CD4-positive, alpha-beta memory T cell (primary cell): ENCODE measurements around the gene RDH8. TPM values are rescaled to one million over a fixed set of nuclear protein-coding genes. Genes with fewer than 3 reads are reported as not detected.
A peak's percentile ranks its signal among the peaks of the same experiment; 100 is the strongest.

Experiments used
- CTCF ChIA-PET: fragments of 350-600 bp; sonication (Branson Sonifier 250); formaldehyde crosslinking; loops from one replicate; lab custom pipeline; 2021; ENCODE audit warnings: inconsistent platforms; ENCODE audit not compliant: partially characterized antibody; lab: Charles Lee
- POLR2A ChIA-PET: fragments of 350-600 bp; sonication (Branson Sonifier 250); formaldehyde crosslinking; loops from one replicate; lab custom pipeline; 2021; ENCODE audit not compliant: partially characterized antibody; lab: Charles Lee
- DNase-seq, 5 donors: peaks; one replicate each; pipeline versions ENCODE4 v3.0.0 to v3.0.0-alpha.2; 2020 to 2022; ENCODE audit warnings: mixed read lengths in 1 of 5
- H3K27ac ChIP-seq: one replicate; pipeline ENCODE4 v1.7.0; 2013; ENCODE audit warnings: low read depth, low read length
- H3K27me3 ChIP-seq: 2 replicates; pipeline ENCODE4 v1.7.0; 2013; ENCODE audit warnings: mild to moderate bottlenecking, low read length, moderate library complexity; ENCODE audit not compliant: insufficient read depth
- H3K36me3 ChIP-seq: 2 replicates; pipeline ENCODE4 v1.7.0; 2013; ENCODE audit warnings: mild to moderate bottlenecking, low read length, moderate library complexity; ENCODE audit not compliant: insufficient read depth
- H3K4me1 ChIP-seq: 2 replicates; pipeline ENCODE4 v1.7.0; 2013; ENCODE audit warnings: mild to moderate bottlenecking, low read length, moderate library complexity; ENCODE audit not compliant: insufficient read depth
- H3K4me3 ChIP-seq, 2 donors: one replicate each; pipeline ENCODE4 v1.7.0; 2013; ENCODE audit warnings: low read length in 2 of 2, mild to moderate bottlenecking in 1 of 2
- H3K9me3 ChIP-seq, 2 donors: one replicate each; pipeline ENCODE4 v1.7.0; 2013; ENCODE audit warnings: low read length in 2 of 2, control low read depth in 1 of 2; ENCODE audit not compliant: control insufficient read depth in 1 of 2
- H3K27ac Mint-ChIP-seq, 7 donors: one replicate each; pipeline ENCODE4 v1.8.0; 2020 to 2021; ENCODE audit warnings: mixed read lengths in 7 of 7, mild to moderate bottlenecking in 6 of 7, inconsistent platforms in 3 of 7, moderate library complexity in 3 of 7
- H3K27me3 Mint-ChIP-seq, 2 donors: one replicate each; pipeline ENCODE4 v1.8.0; 2020 to 2021; ENCODE audit warnings: mixed read lengths in 2 of 2
- H3K36me3 Mint-ChIP-seq, 2 donors: one replicate each; pipeline ENCODE4 v1.8.0; 2020 to 2021; ENCODE audit warnings: mixed read lengths in 2 of 2, inconsistent platforms in 1 of 2, mild to moderate bottlenecking in 1 of 2
- H3K4me1 Mint-ChIP-seq, 4 donors: one replicate each; pipeline ENCODE4 v1.8.0; 2020 to 2021; ENCODE audit warnings: mixed read lengths in 4 of 4, mild to moderate bottlenecking in 1 of 4
- H3K4me3 Mint-ChIP-seq, 8 donors: one replicate each; pipeline ENCODE4 v1.8.0; 2020 to 2021; ENCODE audit warnings: mixed read lengths in 8 of 8, mild to moderate bottlenecking in 7 of 8, moderate library complexity in 6 of 8, inconsistent platforms in 3 of 8
- H3K9me3 Mint-ChIP-seq, 8 donors: one replicate each; pipeline ENCODE4 v1.8.0; 2020 to 2021; ENCODE audit warnings: mixed read lengths in 8 of 8, mild to moderate bottlenecking in 5 of 8, inconsistent platforms in 3 of 8, moderate library complexity in 1 of 8
- intact Hi-C: fragments of 100-400 bp; cut with micrococcal nuclease; formaldehyde crosslinking; loops from one replicate; pipeline ENCODE4 v1.15.1; 2023
- polyA plus RNA-seq, 2 donors: library from polyadenylated mRNA; unstranded; fragments of 300-500 nt; fragmentation: Illumina TruSeq; gene quantifications; one replicate each; pipeline ENCODE4 v1.2.3, GENCODE V29; 2021
- total RNA-seq, 2 experiments: library from RNA; stranded (reverse); gene quantifications; one replicate each; pipeline ENCODE4 v1.2.3, GENCODE V29; 2021

RDH8 gene
- total and polyA plus RNA-seq, 4 experiments from 2014 or later, result not detected

DNA sequence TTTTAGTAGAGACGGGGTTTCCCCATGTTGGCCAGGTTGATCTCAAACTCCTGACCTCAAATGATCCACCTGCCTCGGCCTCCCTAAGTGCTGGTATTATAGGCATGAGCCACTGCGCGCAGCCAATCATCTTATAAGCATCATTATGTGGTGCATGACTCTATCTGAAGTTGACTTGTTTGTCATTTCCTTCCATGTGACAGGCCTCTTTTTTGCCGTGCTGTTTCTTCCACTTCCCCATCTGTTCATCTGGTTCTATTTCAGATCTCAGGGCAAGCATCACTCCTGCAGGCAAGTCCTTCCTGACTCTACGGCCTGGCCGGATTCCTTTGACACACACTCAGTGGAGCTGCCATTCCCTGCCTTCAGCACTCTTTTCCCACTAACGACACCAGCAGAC lies 18.2 kb upstream of the RDH8 start:
- no peak for DNase-seq
- Histone ChIP-seq H3K4me1 (peaks cover 2% of the 10 kb centered on the region), H3K36me3 (no peaks in the 10 kb centered on the region), H3K4me3 (no peak overlapping the region), H3K27ac (no peak overlapping the region), H3K9me3 (no peaks in the 10 kb centered on the region), H3K27me3 (no peaks in the 10 kb centered on the region)
- peaks cover under 1 to 2% (median 2%) of the 10 kb centered on the region in 4 donors for H3K4me1 Mint-ChIP-seq
- no peaks in the 10 kb centered on the region for H3K9me3 Mint-ChIP-seq
- no peak overlapping the region for H3K4me3 Mint-ChIP-seq
- POLR2A ChIA-PET, result no interaction called here
- H3K27me3 Mint-ChIP-seq, result peaks cover 9 to 13% of the 10 kb centered on the region in 2 donors
- H3K27ac Mint-ChIP-seq, result no peak overlapping the region
- intact Hi-C loops, result no loop called here
- peaks cover 0 to 1% of the 10 kb centered on the region in 2 donors for H3K36me3 Mint-ChIP-seq
- CTCF ChIA-PET, result no interaction called here

DNA sequence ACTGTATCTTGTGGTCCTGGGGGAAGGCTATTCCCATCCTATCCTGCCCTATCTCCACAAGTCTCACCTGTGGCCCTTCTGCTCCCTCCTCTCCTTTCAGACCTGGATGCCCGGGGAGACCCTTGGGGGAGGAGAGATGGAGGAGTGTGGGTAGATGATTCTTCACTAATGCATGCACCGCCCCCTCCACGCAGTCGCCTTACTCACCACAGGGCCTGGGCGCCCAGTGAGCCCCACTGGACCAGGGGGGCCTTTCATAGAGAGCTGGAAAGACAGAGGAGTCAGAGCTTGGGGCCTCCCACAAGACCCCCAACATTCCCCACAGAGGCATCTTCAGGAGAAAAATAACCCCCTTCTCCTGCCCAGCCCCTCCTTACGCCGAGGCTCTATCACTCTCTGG lies 17.3 kb upstream of the RDH8 start:
- DNase-seq, result no peak
- intact Hi-C loops, result no loop called here
- Histone ChIP-seq H3K27me3 (no peaks in the 10 kb centered on the region), H3K36me3 (no peaks in the 10 kb centered on the region), H3K4me3 (no peak overlapping the region), H3K9me3 (no peaks in the 10 kb centered on the region), H3K4me1 (peaks cover 4% of the 10 kb centered on the region), H3K27ac (no peak overlapping the region)
- Mint-ChIP-seq H3K4me3 (no peak overlapping the region), H3K27ac (no peak overlapping the region), H3K4me1 (peaks cover 2 to 7% (median 4%) of the 10 kb centered on the region in 4 donors), H3K36me3 (peaks cover 0 to 4% of the 10 kb centered on the region in 2 donors), H3K9me3 (no peaks in the 10 kb centered on the region), H3K27me3 (peaks cover 14% of the 10 kb centered on the region in 2 donors)
- ChIA-PET POLR2A (no interaction called here), CTCF (no interaction called here)

DNA sequence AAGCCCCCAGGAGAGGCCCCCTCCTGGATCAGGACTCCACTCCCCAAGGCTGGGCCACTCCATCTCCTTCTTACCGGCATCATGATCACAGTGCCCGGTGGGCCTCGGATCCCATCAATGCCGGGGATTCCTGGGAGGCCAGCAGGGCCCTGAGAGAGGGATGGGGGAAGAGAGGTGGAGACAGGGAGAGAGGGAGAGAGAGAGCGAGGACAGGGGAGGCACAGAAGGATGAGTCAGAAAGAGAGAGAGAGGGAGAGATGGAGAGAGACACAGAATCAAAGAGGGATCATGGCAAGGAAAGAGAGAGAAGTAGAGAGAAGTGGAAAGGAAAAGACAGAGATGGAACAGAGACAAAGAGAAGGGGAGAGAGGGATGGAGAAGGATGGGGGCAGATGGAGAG lies 16.7 kb upstream of the RDH8 start:
- ChIA-PET POLR2A (no interaction called here), CTCF (no interaction called here)
- H3K9me3 Mint-ChIP-seq, result no peaks in the 10 kb centered on the region
- H3K27ac Mint-ChIP-seq, result peak overlapping the region in 1 of 7 donors; percentile 8
- no peak overlapping the region for H3K4me3 ChIP-seq
- H3K36me3 Mint-ChIP-seq, result peaks cover 0 to 4% of the 10 kb centered on the region in 2 donors
- no peak for DNase-seq
- H3K27ac ChIP-seq, result no peak overlapping the region
- intact Hi-C loops, result no loop called here
- no peaks in the 10 kb centered on the region for H3K36me3 ChIP-seq
- no peaks in the 10 kb centered on the region for H3K9me3 ChIP-seq
- peaks cover 12 to 16% of the 10 kb centered on the region in 2 donors for H3K27me3 Mint-ChIP-seq
- no peaks in the 10 kb centered on the region for H3K27me3 ChIP-seq
- peak overlapping the region in 1 of 8 donors; percentile 49 for H3K4me3 Mint-ChIP-seq
- H3K4me1 ChIP-seq, result peaks cover 4% of the 10 kb centered on the region
- peaks cover 2 to 7% (median 4%) of the 10 kb centered on the region in 4 donors for H3K4me1 Mint-ChIP-seq

- peaks cover 26 to 33% of the 10 kb centered on the region in 2 donors for H3K27me3 Mint-ChIP-seq
- H3K27me3 ChIP-seq, result no peaks in the 10 kb centered on the region
- CTCF ChIA-PET, result interaction anchor here (0.6 to 4.3 kb wide), 15 partner anchors 9 to 375 kb away, joined by 3 to 32 read pairs (median 4); partner anchors contain the start of gene COL5A3
- H3K4me1 ChIP-seq, result peaks cover 25% of the 10 kb centered on the region
- POLR2A ChIA-PET, result interaction anchor here (1.2 kb wide), 1 partner anchor 8 kb away, joined by 5 read pairs; no protein-coding TSS in a partner anchor
- intact Hi-C loops, result loop anchor here (1.0 to 5.0 kb wide), 2 partner anchors 69 to 373 kb away; no protein-coding TSS in a partner anchor
- H3K36me3 ChIP-seq, result no peaks in the 10 kb centered on the region
- H3K4me3 Mint-ChIP-seq, result peak overlapping the region in 1 of 8 donors; percentile 54
- no peak overlapping the region for H3K27ac ChIP-seq
- H3K4me1 Mint-ChIP-seq, result peaks cover 6 to 31% (median 19%) of the 10 kb centered on the region in 4 donors
- DNase-seq, result peak; percentile 54 to 64 (median 61)
- no peaks in the 10 kb centered on the region for H3K9me3 ChIP-seq
- no peak overlapping the region for H3K4me3 ChIP-seq
- H3K36me3 Mint-ChIP-seq, result peaks cover 0 to 7% of the 10 kb centered on the region in 2 donors
- peak overlapping the region in 2 of 7 donors; percentile 31 to 38 for H3K27ac Mint-ChIP-seq
- H3K9me3 Mint-ChIP-seq, result peaks cover 0 to 2% (median 0%) of the 10 kb centered on the region in 8 donors
Observed at GRCh38 chr19:10000171-10000826, 13.0 kb upstream of the RDH8 start.

- intact Hi-C loops, result loop anchor here (5.0 kb wide), 1 partner anchor 375 kb away; no protein-coding TSS in a partner anchor
- Mint-ChIP-seq H3K27ac (no peak overlapping the region), H3K4me3 (peak overlapping the region in 1 of 8 donors; percentile 40), H3K27me3 (peaks cover 32 to 35% of the 10 kb centered on the region in 2 donors), H3K9me3 (peaks cover 0 to 2% (median 0%) of the 10 kb centered on the region in 8 donors), H3K36me3 (peaks cover 0 to 7% of the 10 kb centered on the region in 2 donors), H3K4me1 (peaks cover 10 to 37% (median 24%) of the 10 kb centered on the region in 4 donors)
- POLR2A ChIA-PET, result no interaction called here
- Histone ChIP-seq H3K9me3 (no peaks in the 10 kb centered on the region), H3K4me1 (peaks cover 31% of the 10 kb centered on the region), H3K36me3 (no peaks in the 10 kb centered on the region), H3K4me3 (no peak overlapping the region), H3K27me3 (no peaks in the 10 kb centered on the region), H3K27ac (no peak overlapping the region)
- CTCF ChIA-PET, result interaction anchor here (2.5 to 2.7 kb wide), 2 partner anchors 14 to 26 kb away, joined by 16 to 28 read pairs; no protein-coding TSS in a partner anchor
- DNase-seq, result no peak
Observed at GRCh38 chr19:10001899-10002298, 11.4 kb upstream of the RDH8 start.

GRCh38 chr19:10003271-10003670 lies 10.0 kb upstream of the RDH8 start:
- peaks cover 13 to 45% (median 32%) of the 10 kb centered on the region in 4 donors for H3K4me1 Mint-ChIP-seq
- peaks cover 39% of the 10 kb centered on the region in 2 donors for H3K27me3 Mint-ChIP-seq
- Histone ChIP-seq H3K27ac (no peak overlapping the region), H3K36me3 (no peaks in the 10 kb centered on the region), H3K9me3 (no peaks in the 10 kb centered on the region), H3K4me1 (peaks cover 44% of the 10 kb centered on the region), H3K4me3 (no peak overlapping the region), H3K27me3 (peaks cover 6% of the 10 kb centered on the region)
- ChIA-PET CTCF (no interaction called here), POLR2A (no interaction called here)
- peaks cover 0 to 2% (median 0%) of the 10 kb centered on the region in 8 donors for H3K9me3 Mint-ChIP-seq
- no peak overlapping the region for H3K27ac Mint-ChIP-seq
- peaks cover 0 to 7% of the 10 kb centered on the region in 2 donors for H3K36me3 Mint-ChIP-seq
- DNase-seq, result no peak
- H3K4me3 Mint-ChIP-seq, result peak overlapping the region in 3 of 8 donors; percentile 14 to 81 (median 62)
- intact Hi-C loops, result loop anchor here (5.0 kb wide), 1 partner anchor 376 kb away; no protein-coding TSS in a partner anchor

DNA sequence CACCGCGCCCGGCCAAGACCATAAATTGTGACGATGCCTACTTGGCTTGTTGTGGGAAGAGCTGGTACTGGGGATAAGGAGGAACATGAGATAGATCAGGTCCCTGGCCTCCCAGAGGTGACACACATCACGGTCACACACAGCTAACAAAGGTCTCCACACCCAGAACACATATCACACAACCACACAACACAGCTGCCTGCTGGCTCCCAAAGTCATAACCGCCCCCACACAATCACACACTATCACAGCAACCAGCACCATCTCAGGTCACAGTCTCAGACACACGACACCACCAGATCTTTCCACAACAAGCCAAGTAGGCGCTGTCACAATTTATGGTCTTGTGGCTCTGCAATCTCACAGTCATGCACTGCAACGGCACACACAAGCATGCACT lies 8.7 kb upstream of the RDH8 start:
- POLR2A ChIA-PET, result no interaction called here
- CTCF ChIA-PET, result interaction anchor here (0.7 to 3.4 kb wide), 3 partner anchors 23 to 252 kb away, joined by 3 to 13 read pairs (median 3); no protein-coding TSS in a partner anchor
- H3K4me1 Mint-ChIP-seq, result peaks cover 17 to 55% (median 41%) of the 10 kb centered on the region in 4 donors
- H3K27ac Mint-ChIP-seq, result peak overlapping the region in 4 of 7 donors; percentile 3 to 9 (median 5)
- intact Hi-C loops, result loop anchor here (5.0 kb wide), 1 partner anchor 377 kb away; no protein-coding TSS in a partner anchor
- Histone ChIP-seq H3K27ac (no peak overlapping the region), H3K4me3 (no peak overlapping the region), H3K4me1 (peaks cover 52% of the 10 kb centered on the region), H3K36me3 (no peaks in the 10 kb centered on the region), H3K27me3 (peaks cover 12% of the 10 kb centered on the region), H3K9me3 (no peaks in the 10 kb centered on the region)
- H3K4me3 Mint-ChIP-seq, result peak overlapping the region; percentile 1 to 81 (median 45)
- DNase-seq, result no peak
- H3K27me3 Mint-ChIP-seq, result peaks cover 44 to 45% of the 10 kb centered on the region in 2 donors
- peaks cover 0 to 6% (median 0%) of the 10 kb centered on the region in 8 donors for H3K9me3 Mint-ChIP-seq
- peaks cover 0 to 7% of the 10 kb centered on the region in 2 donors for H3K36me3 Mint-ChIP-seq
